Colonic mucosa (tissue), 4 donors: ENCODE measurements around the gene HIRIP3. TPM values are rescaled to one million over a fixed set of nuclear protein-coding genes. Genes with fewer than 3 reads are reported as not detected.

ENCODE experiments used
- DNase-seq: peaks from one replicate; pipeline ENCODE4 v3.0.0-alpha.2; 2020
- H3K27ac ChIP-seq: fragments of 200-600 bp; one replicate; pipeline ENCODE4 v1.8.0; 2021
- H3K27me3 ChIP-seq: fragments of 200-600 bp; one replicate; pipeline ENCODE4 v1.8.0; 2021
- H3K36me3 ChIP-seq: fragments of 200-600 bp; one replicate; pipeline ENCODE4 v1.8.0; 2021
- H3K4me1 ChIP-seq: fragments of 200-600 bp; one replicate; pipeline ENCODE4 v1.8.0; 2021; ENCODE audit warnings: mild to moderate bottlenecking
- H3K4me3 ChIP-seq: fragments of 200-600 bp; one replicate; pipeline ENCODE4 v1.8.0; 2021
- H3K9ac ChIP-seq, 2 donors: one replicate each; pipeline ENCODE4 v1.7.0; 2013; ENCODE audit warnings: control low read depth in 2 of 2, low read depth in 2 of 2, low read length in 2 of 2
- H3K9me3 ChIP-seq: fragments of 200-600 bp; one replicate; pipeline ENCODE4 v1.8.0; 2021
- CTCF ChIP-seq: fragments of 200-600 bp; IDR thresholded peaks from one replicate; pipeline ENCODE4 v1.8.0; 2022; ENCODE audit warnings: antibody characterized with exemption, mild to moderate bottlenecking
- intact Hi-C: fragments of 100-400 bp; cut with DNase I; formaldehyde crosslinking; loops from one replicate; pipeline ENCODE4 v1.14.1; 2022
- total RNA-seq, 2 donors: library from RNA; stranded (reverse); fragmentation: NEBNext Ultra II Directional in 1 of 2; extraction: Animal tissue kit (Norgen Biotek cat#: 25700) in 1 of 2; gene quantifications; one replicate each; pipeline ENCODE4 v1.2.1, GENCODE V29; 2021
- donor health status: healthy.
- donor health status: DM: no; HTN: no; CAD: no.
- donor health status: DM: no; HTN: no; CAD: no.

The HIRIP3 gene
- total RNA-seq, 2 donors from 2014 or later: 7.5 to 18.4 TPM

GRCh38 chr16:29985271-29985811 lies 10.1 kb downstream of the HIRIP3 start:
- no peak for TF ChIP-seq CTCF
- peaks cover 4% of the 10 kb centered on the region for H3K4me1 ChIP-seq
- H3K9ac ChIP-seq: no peak overlapping the region
- H3K27ac ChIP-seq: no peak overlapping the region
- H3K27me3 ChIP-seq: no peaks in the 10 kb centered on the region
- H3K9me3 ChIP-seq: no peaks in the 10 kb centered on the region
- H3K4me3 ChIP-seq: no peak overlapping the region
- intact Hi-C loops: no loop called here
- DNase-seq: no peak
- peaks cover 8% of the 10 kb centered on the region for H3K36me3 ChIP-seq

- H3K27ac ChIP-seq: no peak overlapping the region
- H3K9ac ChIP-seq: no peak overlapping the region
- peaks cover 12% of the 10 kb centered on the region for H3K36me3 ChIP-seq
- no peaks in the 10 kb centered on the region for H3K27me3 ChIP-seq
- DNase-seq: no peak
- H3K4me1 ChIP-seq: peaks cover 2% of the 10 kb centered on the region
- TF ChIP-seq CTCF: no peak
- no peak overlapping the region for H3K4me3 ChIP-seq
- intact Hi-C loops: no loop called here
- H3K9me3 ChIP-seq: no peaks in the 10 kb centered on the region
Measured at GRCh38 chr16:29984764-29985147, 10.7 kb downstream of the HIRIP3 start.

GRCh38 chr16:29984137-29984763 lies 11.2 kb downstream of the HIRIP3 start:
- intact Hi-C loops: no loop called here
- no peak overlapping the region for H3K9ac ChIP-seq
- no peak overlapping the region for H3K4me3 ChIP-seq
- no peak overlapping the region for H3K27ac ChIP-seq
- H3K27me3 ChIP-seq: no peaks in the 10 kb centered on the region
- H3K9me3 ChIP-seq: no peaks in the 10 kb centered on the region
- H3K36me3 ChIP-seq: peaks cover 13% of the 10 kb centered on the region
- no peaks in the 10 kb centered on the region for H3K4me1 ChIP-seq
- TF ChIP-seq CTCF: no peak
- DNase-seq: no peak

GRCh38 chr16:29983420-29984136 lies 11.8 kb downstream of the HIRIP3 start:
- H3K9ac ChIP-seq: no peak overlapping the region
- H3K4me1 ChIP-seq: no peaks in the 10 kb centered on the region
- no peak for TF ChIP-seq CTCF
- no peak overlapping the region for H3K4me3 ChIP-seq
- no peak for DNase-seq
- intact Hi-C loops: no loop called here
- no peaks in the 10 kb centered on the region for H3K27me3 ChIP-seq
- peaks cover 20% of the 10 kb centered on the region for H3K36me3 ChIP-seq
- no peak overlapping the region for H3K27ac ChIP-seq
- H3K9me3 ChIP-seq: no peaks in the 10 kb centered on the region

- Histone ChIP-seq H3K27me3 (no peaks in the 10 kb centered on the region), H3K27ac (no peak overlapping the region), H3K9me3 (no peaks in the 10 kb centered on the region), H3K4me3 (no peak overlapping the region), H3K36me3 (peaks cover 22% of the 10 kb centered on the region), H3K4me1 (no peaks in the 10 kb centered on the region), H3K9ac (no peak overlapping the region)
- intact Hi-C loops: no loop called here
- no peak for DNase-seq
- no peak for TF ChIP-seq CTCF
Measured at GRCh38 chr16:29982560-29983419, 12.6 kb downstream of the HIRIP3 start.
